Stimulated activated naive CD8-positive, alpha-beta T cell treated with anti-CD3 and anti-CD28 coated beads, Interleukin-15, Interleukin-2, amounts not matched to agents 100 ng/mL and 50 ng/mL, for 24 hours (primary cell): ENCODE measurements around the gene MBD5.
A peak's percentile ranks its signal among the peaks of the same experiment; 100 is the strongest.
"Not testable (repeated sequence)": the region's sequence is repeated elsewhere in the genome, so short reads cannot be mapped to it uniquely, and the experiment has no call there.

Source experiments
- H3K27ac Mint-ChIP-seq: one replicate; pipeline ENCODE4 v1.8.0; 2021; ENCODE audit warnings: mild to moderate bottlenecking, mixed read lengths
- H3K27me3 Mint-ChIP-seq: one replicate; pipeline ENCODE4 v1.8.0; 2021; ENCODE audit warnings: mixed read lengths
- H3K36me3 Mint-ChIP-seq: one replicate; pipeline ENCODE4 v1.8.0; 2021; ENCODE audit warnings: low read depth, mixed read lengths
- H3K4me1 Mint-ChIP-seq: one replicate; pipeline ENCODE4 v1.8.0; 2021; ENCODE audit warnings: low read depth, mixed read lengths
- H3K4me3 Mint-ChIP-seq: one replicate; pipeline ENCODE4 v1.8.0; 2021; ENCODE audit warnings: mild to moderate bottlenecking, mixed read lengths
- H3K9me3 Mint-ChIP-seq: one replicate; pipeline ENCODE4 v1.8.0; 2021; ENCODE audit warnings: mixed read lengths

The MBD5 gene

DNA sequence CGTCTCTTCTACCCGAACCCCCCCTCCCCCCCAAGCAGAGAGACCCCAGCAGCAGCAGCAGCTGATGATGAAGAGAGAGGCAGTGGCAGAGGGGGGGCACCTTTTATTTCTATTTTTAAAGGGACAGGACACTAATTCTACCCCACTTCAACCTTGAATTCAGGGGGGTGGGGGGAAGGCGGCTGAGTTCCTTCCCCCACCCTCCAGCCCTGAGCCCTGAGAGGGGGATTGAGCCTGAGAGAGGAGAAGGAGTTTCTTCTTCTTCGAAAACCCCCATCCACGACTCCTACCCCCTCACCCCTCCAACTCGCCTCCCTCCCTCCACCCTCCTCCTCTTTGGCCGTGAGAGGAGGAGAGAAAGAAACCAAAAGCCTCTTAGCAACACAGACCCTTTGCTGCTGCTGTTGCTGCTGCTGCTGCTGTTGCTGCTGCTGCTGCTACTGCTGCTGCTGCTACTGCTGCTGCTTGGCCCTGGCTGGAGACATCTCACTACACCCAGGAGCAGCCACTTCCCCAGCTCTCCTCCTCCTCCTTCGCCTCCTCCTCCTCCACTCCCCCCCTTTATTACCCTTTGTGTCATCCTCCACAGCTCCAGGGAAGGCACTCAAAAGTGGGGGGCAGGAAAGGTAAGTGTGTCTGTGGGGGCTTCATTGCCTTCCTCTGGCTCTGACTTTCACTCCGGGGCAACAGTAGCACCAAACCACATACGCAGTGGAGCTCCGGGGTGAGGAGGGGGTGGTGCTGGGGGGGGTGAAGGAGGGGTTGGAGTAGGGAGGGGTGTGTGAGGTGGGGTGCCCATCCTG is at the start of gene MBD5:
Gene MBD5, plus strand, starts transcription at position 33 of the 803 bp plus-strand sequence.
- Mint-ChIP-seq H3K9me3 (no peaks in the 10 kb centered on the region), H3K36me3 (peaks cover 5% of the 10 kb centered on the region), H3K4me3 (peak within 1 kb of the TSS; percentile 98), H3K27me3 (no peaks in the 10 kb centered on the region), H3K4me1 (peaks cover 66% of the 10 kb centered on the region), H3K27ac (peak within 1 kb of the TSS; percentile 95)

DNA sequence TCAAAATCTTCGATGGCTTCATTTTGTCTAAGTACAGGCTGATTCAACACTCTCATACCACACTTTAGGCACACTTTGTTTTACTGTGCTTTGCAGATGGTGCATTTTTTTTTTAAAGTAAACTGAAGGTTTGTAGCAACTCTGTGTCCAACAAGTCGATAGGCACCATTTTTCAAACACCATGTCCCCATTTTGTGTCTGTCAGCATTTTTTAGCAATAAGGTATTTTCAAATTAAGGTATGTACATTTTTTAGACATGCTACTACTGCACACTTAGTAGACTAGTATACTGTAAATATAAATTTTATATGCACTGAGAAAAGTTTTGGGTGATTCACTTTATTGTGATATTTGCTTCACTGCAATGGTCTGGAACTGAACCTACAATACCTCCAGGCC is 44.8 kb upstream of the MBD5 start:
- Mint-ChIP-seq H3K9me3 (peaks cover 5% of the 10 kb centered on the region), H3K27me3 (no peaks in the 10 kb centered on the region), H3K36me3 (peaks cover 52% of the 10 kb centered on the region), H3K4me1 (peaks cover 14% of the 10 kb centered on the region), H3K4me3 (no peak overlapping the region), H3K27ac (no peak overlapping the region)

GRCh38 chr2:147977679-147978078 is 43.2 kb upstream of the MBD5 start:
- Mint-ChIP-seq H3K4me3 (no peak overlapping the region), H3K4me1 (peaks cover 22% of the 10 kb centered on the region), H3K9me3 (peaks cover 5% of the 10 kb centered on the region), H3K27ac (no peak overlapping the region), H3K36me3 (peaks cover 44% of the 10 kb centered on the region), H3K27me3 (no peaks in the 10 kb centered on the region)

- peaks cover 33% of the 10 kb centered on the region for H3K36me3 Mint-ChIP-seq
- peaks cover 42% of the 10 kb centered on the region for H3K4me1 Mint-ChIP-seq
These were observed 39.9 kb upstream of the MBD5 start for GRCh38 chr2:147980940-147981528.

DNA sequence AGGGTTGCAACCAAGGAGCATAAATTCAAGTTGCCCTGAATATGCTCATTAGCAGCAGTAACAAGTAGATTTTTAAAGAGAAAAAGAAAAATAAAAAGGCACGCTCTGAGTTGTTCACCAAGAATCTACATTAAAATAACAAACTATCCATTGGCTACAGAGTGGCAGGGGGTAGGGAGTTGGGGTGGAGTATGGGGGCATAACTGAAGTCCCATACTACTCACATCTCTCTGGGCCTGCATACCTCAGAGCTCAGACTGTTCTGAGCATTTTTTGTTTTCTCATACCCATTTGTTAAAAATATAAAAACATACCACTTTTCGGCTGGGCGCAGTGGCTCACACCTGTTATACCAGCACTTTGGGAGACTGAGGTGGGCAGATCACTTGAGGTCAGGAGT is 31.8 kb upstream of the MBD5 start:
- peaks cover 23% of the 10 kb centered on the region for H3K4me1 Mint-ChIP-seq
- no peak overlapping the region for H3K4me3 Mint-ChIP-seq
- H3K27ac Mint-ChIP-seq = no peak overlapping the region
- no peaks in the 10 kb centered on the region for H3K9me3 Mint-ChIP-seq
- H3K27me3 Mint-ChIP-seq = no peaks in the 10 kb centered on the region
- H3K36me3 Mint-ChIP-seq = peaks cover 2% of the 10 kb centered on the region

More at GRCh38 chr2:147980940-147981528, 39.9 kb upstream of the MBD5 start:
- peaks cover 5% of the 10 kb centered on the region for H3K9me3 Mint-ChIP-seq
- H3K27me3 Mint-ChIP-seq = no peaks in the 10 kb centered on the region
- H3K27ac Mint-ChIP-seq = no peak overlapping the region
- no peak overlapping the region for H3K4me3 Mint-ChIP-seq

- no peak overlapping the region for H3K27ac Mint-ChIP-seq
- H3K36me3 Mint-ChIP-seq = peaks cover 7% of the 10 kb centered on the region
- H3K4me3 Mint-ChIP-seq = no peak overlapping the region
- H3K27me3 Mint-ChIP-seq = no peaks in the 10 kb centered on the region
- no peaks in the 10 kb centered on the region for H3K9me3 Mint-ChIP-seq
- H3K4me1 Mint-ChIP-seq = peaks cover 19% of the 10 kb centered on the region
These were observed 31.0 kb upstream of the MBD5 start for GRCh38 chr2:147989809-147990403.

DNA sequence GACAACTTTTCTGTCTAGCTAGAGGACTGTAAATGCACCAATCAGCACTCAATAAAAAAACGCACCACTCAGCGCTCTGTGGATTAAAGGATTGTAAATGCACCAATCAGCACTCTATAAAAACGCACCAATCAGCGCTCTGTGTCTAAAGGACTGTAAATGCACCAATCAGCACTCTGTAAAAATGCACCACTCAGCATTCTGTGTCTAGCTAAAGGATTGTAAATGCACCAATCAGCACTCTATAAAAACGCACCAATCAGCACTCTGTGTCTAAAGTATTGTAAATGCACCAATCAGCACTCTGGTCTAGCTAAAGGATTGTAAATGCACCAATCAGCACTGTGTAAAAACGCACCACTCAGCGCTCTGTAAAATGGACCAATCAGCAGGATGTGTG is 25.9 kb upstream of the MBD5 start:
- H3K4me3 Mint-ChIP-seq, H3K27me3 Mint-ChIP-seq, H3K27ac Mint-ChIP-seq, H3K9me3 Mint-ChIP-seq: not testable (repeated sequence)
- Mint-ChIP-seq H3K36me3 (peaks cover 28% of the 10 kb centered on the region), H3K4me1 (peaks cover 25% of the 10 kb centered on the region)

- Mint-ChIP-seq H3K4me1 (peaks cover 36% of the 10 kb centered on the region), H3K27ac (no peak overlapping the region), H3K27me3 (no peaks in the 10 kb centered on the region), H3K4me3 (no peak overlapping the region), H3K36me3 (peaks cover 31% of the 10 kb centered on the region), H3K9me3 (peaks cover 6% of the 10 kb centered on the region)
These were observed 24.1 kb upstream of the MBD5 start for GRCh38 chr2:147996828-147997227.

- Mint-ChIP-seq H3K4me3 (no peak overlapping the region), H3K36me3 (peaks cover 45% of the 10 kb centered on the region), H3K4me1 (peaks cover 26% of the 10 kb centered on the region), H3K9me3 (peaks cover 17% of the 10 kb centered on the region), H3K27me3 (no peaks in the 10 kb centered on the region), H3K27ac (no peak overlapping the region)
These were observed 22.7 kb upstream of the MBD5 start for GRCh38 chr2:147998203-147998602.

GRCh38 chr2:147999126-147999525 is 21.8 kb upstream of the MBD5 start:
- peaks cover 26% of the 10 kb centered on the region for H3K4me1 Mint-ChIP-seq
- H3K27me3 Mint-ChIP-seq = no peaks in the 10 kb centered on the region
- no peak overlapping the region for H3K27ac Mint-ChIP-seq
- peaks cover 25% of the 10 kb centered on the region for H3K9me3 Mint-ChIP-seq
- H3K36me3 Mint-ChIP-seq = peaks cover 52% of the 10 kb centered on the region
- no peak overlapping the region for H3K4me3 Mint-ChIP-seq

- peaks cover 30% of the 10 kb centered on the region for H3K9me3 Mint-ChIP-seq
- H3K4me1 Mint-ChIP-seq = peaks cover 31% of the 10 kb centered on the region
- H3K27me3 Mint-ChIP-seq = no peaks in the 10 kb centered on the region
- H3K27ac Mint-ChIP-seq = no peak overlapping the region
- H3K4me3 Mint-ChIP-seq = no peak overlapping the region
- H3K36me3 Mint-ChIP-seq = peaks cover 53% of the 10 kb centered on the region
These were observed 20.8 kb upstream of the MBD5 start for GRCh38 chr2:148000095-148000494.

DNA sequence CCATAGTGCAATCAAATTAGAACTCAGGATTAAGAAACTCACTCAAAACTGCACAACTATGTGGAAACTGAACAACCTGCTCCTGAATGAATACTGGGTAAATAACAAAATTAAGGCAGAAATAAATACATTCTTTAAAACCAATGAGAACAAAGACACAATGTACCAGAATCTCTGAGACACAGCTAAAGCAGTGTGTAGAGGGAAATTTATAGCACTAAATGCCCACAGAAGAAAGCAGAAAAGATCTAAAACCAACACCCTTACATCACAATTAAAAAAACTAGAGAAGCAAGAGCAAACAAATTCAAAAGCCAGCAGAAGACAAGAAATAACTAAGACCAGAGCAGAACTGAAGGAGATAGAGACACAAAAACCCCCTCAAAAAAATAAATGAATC is 18.5 kb upstream of the MBD5 start:
- peaks cover 27% of the 10 kb centered on the region for H3K9me3 Mint-ChIP-seq
- H3K27ac Mint-ChIP-seq, H3K27me3 Mint-ChIP-seq, H3K4me3 Mint-ChIP-seq: not testable (repeated sequence)
- H3K4me1 Mint-ChIP-seq = peaks cover 30% of the 10 kb centered on the region
- peaks cover 52% of the 10 kb centered on the region for H3K36me3 Mint-ChIP-seq

DNA sequence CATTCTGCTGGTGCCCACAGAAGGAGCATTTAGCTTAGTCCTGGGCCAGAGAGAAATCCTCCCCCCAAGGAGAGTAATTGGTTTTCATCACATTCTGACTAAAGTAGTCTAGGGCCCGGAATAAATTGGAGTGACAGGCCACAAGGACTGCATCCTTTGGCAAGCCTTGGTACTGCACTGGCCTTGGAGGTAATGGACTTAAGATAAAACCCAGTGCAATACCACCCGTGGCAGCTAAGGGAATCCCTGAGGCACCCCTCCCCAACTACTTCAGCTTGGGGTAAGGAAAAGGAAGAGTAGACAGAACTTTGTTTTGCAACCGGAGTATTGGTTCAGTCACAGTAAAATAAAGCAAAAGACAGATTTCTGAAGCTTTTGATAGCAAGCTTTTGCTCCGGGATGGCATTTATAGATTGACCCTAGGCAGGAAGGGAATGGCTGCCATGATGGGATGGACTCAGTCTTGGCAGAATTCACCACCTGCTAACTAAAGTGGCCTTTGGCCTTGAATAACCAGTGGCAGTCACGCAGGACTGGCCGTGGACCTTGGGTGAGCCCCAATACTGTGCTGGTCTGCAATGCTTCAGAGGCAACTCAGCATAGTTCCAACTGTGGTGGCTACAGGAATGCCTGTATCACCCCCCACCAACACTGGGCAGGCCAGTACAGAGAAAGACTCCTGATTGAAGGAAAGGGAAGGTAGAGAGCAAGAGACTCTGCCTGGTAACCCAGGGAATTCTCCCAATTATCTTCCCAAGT is 14.5 kb upstream of the MBD5 start:
- peaks cover 25% of the 10 kb centered on the region for H3K4me1 Mint-ChIP-seq
- peaks cover 60% of the 10 kb centered on the region for H3K36me3 Mint-ChIP-seq
- peaks cover 31% of the 10 kb centered on the region for H3K9me3 Mint-ChIP-seq
- H3K4me3 Mint-ChIP-seq = no peak overlapping the region
- H3K27me3 Mint-ChIP-seq = no peaks in the 10 kb centered on the region
- H3K27ac Mint-ChIP-seq = no peak overlapping the region

GRCh38 chr2:148007219-148007900 is 13.5 kb upstream of the MBD5 start:
- H3K9me3 Mint-ChIP-seq = peaks cover 23% of the 10 kb centered on the region
- H3K27me3 Mint-ChIP-seq = no peaks in the 10 kb centered on the region
- H3K27ac Mint-ChIP-seq = no peak overlapping the region
- H3K36me3 Mint-ChIP-seq = peaks cover 52% of the 10 kb centered on the region
- no peak overlapping the region for H3K4me3 Mint-ChIP-seq
- H3K4me1 Mint-ChIP-seq = peaks cover 32% of the 10 kb centered on the region
